Germinal center (tissue), 1 donor: ENCODE results near the gene COL4A6.
"Not testable (repeated sequence)": the region's sequence is repeated elsewhere in the genome, so short reads cannot be mapped to it uniquely, and the experiment has no call there.

Experiments used
- DNase-seq: peaks from one replicate; pipeline ENCODE4 v3.0.0; 2012; ENCODE audit warnings: mixed read lengths, low spot score

COL4A6 gene

DNA sequence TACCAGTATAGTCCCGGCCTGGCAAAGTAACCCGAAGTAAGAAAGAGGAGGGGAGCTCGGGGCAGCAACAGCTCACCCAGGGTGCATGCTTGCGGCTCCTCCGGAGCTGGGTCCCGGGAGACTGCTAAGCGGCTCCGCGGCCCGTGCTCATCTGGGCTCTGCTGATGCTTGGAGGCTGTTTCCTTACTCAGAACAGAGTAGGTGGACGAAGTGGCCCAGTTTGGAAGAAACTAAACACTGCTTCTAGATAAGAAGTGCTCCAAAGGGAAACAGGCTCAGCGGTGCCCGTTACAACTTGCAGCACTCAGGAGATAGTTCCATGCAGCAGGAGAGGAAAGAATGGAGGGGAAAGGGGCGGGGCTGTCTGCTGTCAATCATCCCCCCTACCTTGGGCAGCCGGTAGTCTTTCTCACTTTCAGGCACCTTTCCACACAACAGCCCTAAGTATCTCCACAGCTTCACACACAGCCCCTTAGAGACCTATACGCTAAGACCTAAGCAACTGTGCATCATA, at the start of gene COL4A6:
Gene COL4A6, minus strand, starts transcription at position 313 of the 514 bp plus-strand sequence. Its CDS starts 226 bp downstream, at position 87.
- DNase-seq: no peak

DNA sequence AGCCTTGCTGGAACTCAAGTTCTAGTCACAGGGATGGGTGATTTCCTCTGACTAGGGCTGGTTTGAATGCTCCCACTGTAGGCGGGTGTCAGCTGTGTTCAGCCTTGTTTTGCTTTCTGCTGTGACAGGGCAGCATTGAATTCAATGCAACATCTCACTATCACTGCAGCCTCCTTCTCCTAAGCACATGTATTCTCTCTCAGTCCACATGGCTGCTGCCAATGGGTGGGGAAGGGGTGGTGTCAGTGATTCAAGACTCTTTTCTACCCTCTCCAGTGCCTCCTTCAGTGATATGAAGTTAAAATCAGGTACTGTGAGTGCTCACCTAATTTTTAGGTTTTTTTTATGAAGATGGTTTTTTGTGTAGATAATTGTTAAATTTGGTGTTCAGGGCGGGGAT, 47.7 kb upstream of the COL4A6 start:
- DNase-seq: no peak

GRCh38 chrX:108484251-108484650, 46.0 kb upstream of the COL4A6 start:
- DNase-seq: no peak

GRCh38 chrX:108481528-108481927, 43.3 kb upstream of the COL4A6 start:
- not testable (repeated sequence) for DNase-seq

- DNase-seq: no peak
These were observed 35.8 kb upstream of the COL4A6 start for GRCh38 chrX:108473979-108474378.

DNA sequence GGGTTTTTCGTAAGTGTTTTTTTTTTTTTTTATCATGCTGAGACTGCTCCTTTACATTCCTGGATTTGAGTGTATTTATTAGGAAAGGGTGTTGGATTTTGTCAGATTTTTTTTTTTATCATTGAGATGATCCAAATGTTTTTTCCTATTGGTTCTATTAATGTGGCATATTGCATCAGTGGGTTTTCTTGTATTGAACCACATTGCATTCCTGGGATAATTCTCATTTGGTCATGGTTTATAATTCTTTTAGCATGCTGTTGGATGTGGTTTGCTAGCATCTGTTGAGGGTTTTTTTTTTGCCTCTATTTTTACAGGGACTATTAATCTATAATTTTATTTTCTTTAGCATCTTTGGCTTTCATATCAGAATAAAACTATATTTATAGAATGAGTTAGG, 30.3 kb upstream of the COL4A6 start:
- DNase-seq: no peak

DNA sequence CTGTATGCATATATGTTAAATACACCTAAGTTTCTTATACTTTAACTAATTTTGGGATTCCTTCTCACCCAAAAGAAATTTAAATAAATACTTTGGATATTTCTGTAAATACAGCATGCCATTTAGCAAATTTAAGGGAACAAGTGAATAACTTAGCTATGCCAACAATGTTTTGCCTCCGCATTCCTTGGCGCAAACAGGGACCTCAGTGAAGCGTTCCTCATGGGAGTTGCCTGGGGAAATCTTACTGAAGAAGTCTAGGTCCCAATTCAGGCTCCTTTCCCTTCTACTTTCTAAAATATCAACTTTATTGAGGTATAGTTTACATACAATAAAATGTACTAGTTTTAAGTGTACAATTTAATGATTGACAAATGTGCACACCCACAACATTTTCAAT, 26.4 kb upstream of the COL4A6 start:
- no peak for DNase-seq

GRCh38 chrX:108456971-108457477, 18.8 kb upstream of the COL4A6 start:
- no peak for DNase-seq

DNA sequence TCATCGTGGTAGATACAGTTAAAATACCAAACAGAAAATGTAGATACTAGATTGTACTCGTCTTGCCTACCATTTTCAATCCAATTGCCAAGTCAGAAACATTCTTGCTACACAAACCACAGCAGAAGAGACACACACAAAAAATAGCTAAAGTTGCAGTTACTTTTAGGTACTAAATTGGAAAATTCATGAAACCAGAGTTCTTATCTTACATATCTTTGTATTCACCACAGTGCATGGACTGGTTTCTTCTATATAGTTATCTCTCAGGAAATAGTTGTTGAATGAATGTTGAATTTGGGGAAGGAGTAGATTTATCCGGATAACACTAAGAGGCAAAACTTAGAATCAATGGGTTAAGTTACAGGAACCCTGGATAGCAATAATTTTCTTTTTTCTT, 15.6 kb upstream of the COL4A6 start:
- no peak for DNase-seq

DNA sequence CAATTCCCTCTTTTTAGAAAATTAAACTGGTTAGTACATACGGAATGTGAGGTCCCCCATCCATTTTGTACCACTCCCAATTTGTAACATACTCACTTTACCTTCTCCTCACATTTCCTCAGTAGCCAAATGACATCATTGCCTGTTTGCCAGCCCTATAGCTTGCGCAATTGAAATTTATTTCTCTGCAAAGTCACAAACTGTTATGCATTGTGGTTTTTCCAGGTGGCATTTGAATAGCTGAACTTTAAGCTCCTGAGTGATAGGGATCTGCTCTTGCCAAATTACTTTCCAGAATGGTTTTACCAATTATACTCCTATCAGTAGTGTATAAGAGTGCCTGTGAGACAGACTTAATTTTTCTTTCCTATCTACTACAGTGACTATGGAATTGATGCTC, 9.1 kb upstream of the COL4A6 start:
- no peak for DNase-seq

GRCh38 chrX:108442901-108443464, 4.8 kb upstream of the COL4A6 start:
- DNase-seq: no peak

DNA sequence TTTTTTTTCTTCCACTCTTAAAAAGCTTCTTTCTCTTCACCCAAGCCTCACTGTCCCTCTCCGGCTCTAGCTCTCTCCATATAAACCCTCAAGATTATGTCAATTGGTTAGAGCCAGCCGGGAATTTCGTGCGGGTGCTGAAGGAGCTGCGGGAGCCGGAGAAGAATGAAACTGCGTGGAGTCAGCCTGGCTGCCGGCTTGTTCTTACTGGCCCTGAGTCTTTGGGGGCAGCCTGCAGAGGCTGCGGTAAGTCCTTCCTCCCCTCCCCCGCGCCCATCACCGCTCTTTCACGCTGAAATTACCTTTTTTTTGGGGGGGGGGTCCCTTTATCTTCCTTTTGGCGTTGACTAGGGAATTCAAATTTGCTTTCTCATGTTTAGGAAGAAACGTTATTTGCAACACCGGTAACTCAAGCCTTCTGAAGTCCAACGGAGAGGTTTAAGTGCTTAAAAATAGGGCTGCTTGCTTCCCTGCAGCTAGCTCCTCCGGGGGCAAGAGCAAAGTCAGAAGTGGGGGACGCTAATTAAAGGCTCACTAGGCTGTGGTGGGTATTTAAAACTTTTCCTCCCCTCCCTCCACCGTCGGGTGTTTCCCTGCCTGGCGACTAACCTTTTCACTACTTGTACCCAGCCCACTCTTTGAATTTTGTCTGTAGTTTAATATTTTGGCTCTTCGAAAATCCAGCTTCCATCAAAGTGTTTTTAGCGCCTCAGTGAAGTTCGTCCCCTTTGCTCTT, 1.9 kb upstream of the COL4A6 start:
- no peak for DNase-seq

DNA sequence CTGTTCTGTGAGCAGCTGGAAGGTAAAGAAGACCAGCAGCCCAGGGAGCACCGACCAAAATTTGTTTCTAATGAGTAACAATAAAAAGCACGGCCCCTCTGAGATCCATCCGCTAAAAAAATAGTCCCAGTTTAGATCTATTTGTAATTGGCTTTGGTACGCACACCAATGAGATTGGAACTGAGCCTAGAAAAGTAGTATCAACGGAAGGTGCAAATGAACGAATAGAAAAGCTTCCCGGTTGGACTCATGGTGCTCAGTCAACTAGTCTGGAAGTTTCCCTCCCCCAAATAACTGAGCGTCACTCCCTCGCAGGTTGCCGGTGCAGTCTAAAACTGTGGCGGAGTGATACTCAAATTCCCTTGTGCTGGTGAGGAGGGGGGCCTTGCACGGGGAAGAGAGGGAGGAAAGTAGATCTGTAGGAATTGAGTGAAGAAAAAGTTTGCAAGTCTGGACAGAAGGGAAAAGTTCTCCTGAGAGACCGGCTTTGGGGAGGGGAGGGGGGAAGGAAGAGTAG, 1.3 kb upstream of the COL4A6 start, which contains the start of gene COL4A5:
Gene COL4A5, plus strand, starts transcription at position 413 of the 517 bp plus-strand sequence. CDS start 288 bp downstream, outside the sequence.
- no peak for DNase-seq

GRCh38 chrX:108437349-108438109, 693 bp downstream of the COL4A6 start:
- DNase-seq: no peak

DNA sequence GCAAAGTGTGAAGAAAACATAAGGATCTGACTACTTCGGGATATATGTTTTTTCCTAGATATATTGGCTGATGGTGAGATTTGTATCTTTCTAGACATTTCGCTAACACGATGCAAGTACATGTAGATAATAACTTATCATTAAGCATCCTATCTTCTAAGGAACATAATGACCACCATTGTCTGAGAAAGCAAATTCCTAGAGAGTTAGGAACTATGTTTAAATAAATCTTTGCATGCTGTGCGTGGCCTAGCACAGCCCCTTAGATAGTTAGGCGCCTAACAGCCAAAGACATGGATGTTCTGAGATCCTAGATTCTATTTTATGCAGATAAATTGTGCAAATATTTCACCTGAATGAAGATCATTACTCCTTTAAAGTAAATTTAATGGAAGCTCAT, 3.0 kb downstream of the COL4A6 start:
- no peak for DNase-seq

- DNase-seq: no peak
These were observed 12.0 kb downstream of the COL4A6 start for GRCh38 chrX:108426262-108426661.

DNA sequence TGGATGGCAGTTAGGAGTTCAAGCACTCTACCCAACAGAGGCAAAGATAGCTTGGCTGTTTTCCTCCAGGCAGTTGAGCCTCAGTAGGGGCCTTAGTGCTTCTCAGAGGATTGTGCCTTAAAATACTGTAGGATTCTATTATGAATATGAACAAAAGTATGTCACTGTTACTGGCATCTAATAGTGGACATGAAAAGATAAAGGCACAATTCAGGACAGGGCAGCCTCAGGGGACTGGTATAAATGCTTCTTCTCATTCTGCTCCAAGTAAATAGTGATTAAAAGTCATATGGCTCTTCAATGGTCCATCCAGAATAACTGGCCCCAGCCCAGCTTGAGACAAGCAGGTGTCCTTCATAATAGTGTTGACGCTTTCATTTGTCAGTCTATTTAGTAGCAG, 17.7 kb downstream of the COL4A6 start:
- no peak for DNase-seq

GRCh38 chrX:108419401-108419800, 18.8 kb downstream of the COL4A6 start:
- no peak for DNase-seq

- no peak for DNase-seq
These were observed 21.0 kb downstream of the COL4A6 start for GRCh38 chrX:108417257-108417656.

DNA sequence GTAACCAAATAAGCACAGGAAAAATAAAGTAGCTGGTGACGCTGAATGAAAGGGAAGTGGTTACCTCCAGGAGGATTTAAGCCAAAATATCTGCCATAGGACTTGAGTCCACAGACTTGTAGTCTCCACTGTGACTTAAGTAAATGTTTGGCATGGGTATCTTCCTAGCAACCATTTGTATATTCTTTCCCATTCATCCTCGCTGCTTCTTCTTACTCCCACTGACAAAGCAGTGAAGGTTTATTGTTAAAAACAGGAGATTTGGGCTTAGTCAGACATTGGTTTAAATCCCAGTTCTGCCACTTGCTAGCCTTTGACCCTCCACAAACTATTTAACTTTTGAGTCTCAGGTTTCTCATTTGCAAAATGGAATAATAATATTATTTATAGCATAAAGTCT, 22.3 kb downstream of the COL4A6 start:
- no peak for DNase-seq

DNA sequence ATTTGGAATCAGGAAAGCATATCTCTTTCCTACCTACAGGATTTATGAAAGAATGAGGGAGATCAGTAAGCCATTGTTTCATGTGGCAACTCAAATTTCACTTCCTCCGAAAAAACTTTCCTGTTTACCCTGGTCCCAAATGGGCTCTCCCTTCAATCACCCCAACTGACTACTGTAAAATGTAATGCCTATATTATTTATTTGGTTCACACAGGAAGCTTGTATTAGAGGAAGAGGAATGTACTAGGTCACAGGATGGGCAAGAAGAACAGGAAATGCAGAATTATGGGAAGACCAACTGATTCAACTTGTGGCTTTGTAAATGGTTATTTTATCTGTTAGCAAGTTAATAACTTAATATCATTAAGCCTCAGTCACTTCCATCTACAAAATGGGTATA, 23.1 kb downstream of the COL4A6 start:
- no peak for DNase-seq

GRCh38 chrX:108412783-108413182, 25.4 kb downstream of the COL4A6 start:
- no peak for DNase-seq
